MM.1S (cell line): ENCODE measurements around the gene NPAS1.

ENCODE experiments used
- DNase-seq: peaks from one replicate; pipeline ENCODE4 v3.0.0-alpha.2; 2015
- H2AFZ ChIP-seq: fragments of 300-600 bp; sonication (generic); 2 replicates; pipeline ENCODE4 v1.6.0; 2016; ENCODE audit warnings: antibody characterized with exemption, low read length
- H3F3A ChIP-seq: fragments of 300-600 bp; sonication (generic); 2 replicates; pipeline ENCODE4 v1.6.1; 2016; ENCODE audit warnings: mild to moderate bottlenecking, antibody characterized with exemption, low read length, moderate library complexity, mixed read lengths; ENCODE audit not compliant: insufficient read depth
- H3K27ac ChIP-seq: fragments of 300-600 bp; sonication (generic); 2 replicates; pipeline ENCODE4 v1.5.1; 2016; ENCODE audit warnings: mild to moderate bottlenecking, low read length
- H3K27me3 ChIP-seq: fragments of 300-600 bp; sonication (generic); replicated peaks from 2 replicates; pipeline ENCODE4 v1.6.0; 2016; ENCODE audit warnings: low read length; ENCODE audit not compliant: insufficient read depth
- H3K36me3 ChIP-seq: fragments of 300-600 bp; sonication (generic); replicated peaks from 2 replicates; pipeline ENCODE4 v1.6.1; 2016; ENCODE audit warnings: mild to moderate bottlenecking, low read length, mixed read lengths; ENCODE audit not compliant: insufficient read depth
- H3K4me1 ChIP-seq: fragments of 300-600 bp; sonication (generic); 2 replicates; pipeline ENCODE4 v1.6.1; 2016; ENCODE audit warnings: low read length, mixed read lengths
- H3K4me2 ChIP-seq: fragments of 300-600 bp; sonication (generic); 2 replicates; pipeline ENCODE4 v1.6.0; 2016; ENCODE audit warnings: low read depth, low read length
- H3K4me3 ChIP-seq: fragments of 300-600 bp; sonication (generic); 2 replicates; pipeline ENCODE4 v1.5.1; 2016; ENCODE audit warnings: low read length, mixed read lengths
- H3K79me2 ChIP-seq: fragments of 300-600 bp; sonication (generic); 2 replicates; pipeline ENCODE4 v1.6.1; 2016; ENCODE audit warnings: mixed run types, low read length, mixed read lengths
- H3K9ac ChIP-seq: fragments of 300-600 bp; sonication (generic); 2 replicates; pipeline ENCODE4 v1.6.1; 2016; ENCODE audit warnings: low read length, mixed read lengths
- H3K9me2 ChIP-seq: fragments of 300-600 bp; sonication (generic); replicated peaks from 2 replicates; pipeline ENCODE4 v1.6.1; 2016; ENCODE audit warnings: mild to moderate bottlenecking, low read length, mixed read lengths; ENCODE audit not compliant: insufficient read depth
- H3K9me3 ChIP-seq: fragments of 300-600 bp; sonication (generic); replicated peaks from 2 replicates; pipeline ENCODE4 v1.6.1; 2016; ENCODE audit warnings: mild to moderate bottlenecking, low read length, mixed read lengths; ENCODE audit not compliant: insufficient read depth
- H4K20me1 ChIP-seq: fragments of 300-600 bp; sonication (generic); 2 replicates; pipeline ENCODE4 v1.6.1; 2016; ENCODE audit warnings: mild to moderate bottlenecking, low read length, moderate library complexity, mixed read lengths; ENCODE audit not compliant: insufficient read depth
- CTCF ChIP-seq: fragments of 300-600 bp; sonication (generic); IDR thresholded peaks from 2 replicates; pipeline ENCODE4 v1.5.1; 2016; ENCODE audit warnings: antibody characterized with exemption, low read length, mixed read lengths
- EZH2 ChIP-seq: fragments of 300-600 bp; sonication (generic); optimal IDR thresholded peaks from 2 replicates; pipeline ENCODE3; 2017; ENCODE audit warnings: low read depth, mild to moderate bottlenecking, antibody characterized with exemption, low read length, mixed read lengths
- EZH2phosphoT487 ChIP-seq: fragments of 300-600 bp; sonication (generic); IDR thresholded peaks from 2 replicates; pipeline ENCODE4 v1.6.1; 2018; ENCODE audit warnings: antibody characterized with exemption, low read length

NPAS1 gene

GRCh38 chr19:47019431-47020041 lies at the start of gene NPAS1:
Gene NPAS1, plus strand, starts transcription at chr19:47019837. Its CDS starts 1,211 bp downstream, at chr19:47021048.
- no peaks in the 10 kb centered on the region for H3K79me2 ChIP-seq
- no peak for DNase-seq
- H3K9me3 ChIP-seq: no peaks in the 10 kb centered on the region
- no peak within 1 kb of the TSS for H3K4me2 ChIP-seq
- H2AFZ ChIP-seq: no peak within 1 kb of the TSS
- H3K27ac ChIP-seq: no peak within 1 kb of the TSS
- H3K36me3 ChIP-seq: no peaks in the 10 kb centered on the region
- no peaks in the 10 kb centered on the region for H3K4me1 ChIP-seq
- peaks cover 49% of the 10 kb centered on the region for H3K27me3 ChIP-seq
- H3F3A ChIP-seq: no peaks in the 10 kb centered on the region
- TF ChIP-seq EZH2phosphoT487 (no peak), CTCF (no peak), EZH2 (no peak)
- no peak within 1 kb of the TSS for H3K9ac ChIP-seq
- H4K20me1 ChIP-seq: no peaks in the 10 kb centered on the region
- no peaks in the 10 kb centered on the region for H3K9me2 ChIP-seq
- no peak within 1 kb of the TSS for H3K4me3 ChIP-seq

GRCh38 chr19:46970815-46971214 lies 48.8 kb upstream of the NPAS1 start:
- H3K27ac ChIP-seq: no peak overlapping the region
- H3K9ac ChIP-seq: no peak overlapping the region
- DNase-seq: no peak
- H3K79me2 ChIP-seq: no peaks in the 10 kb centered on the region
- H3K9me3 ChIP-seq: no peaks in the 10 kb centered on the region
- H3F3A ChIP-seq: no peaks in the 10 kb centered on the region
- no peaks in the 10 kb centered on the region for H3K36me3 ChIP-seq
- H3K4me3 ChIP-seq: no peak overlapping the region
- no peaks in the 10 kb centered on the region for H4K20me1 ChIP-seq
- no peaks in the 10 kb centered on the region for H3K27me3 ChIP-seq
- no peaks in the 10 kb centered on the region for H3K9me2 ChIP-seq
- H2AFZ ChIP-seq: no peak overlapping the region
- no peaks in the 10 kb centered on the region for H3K4me1 ChIP-seq
- no peak overlapping the region for H3K4me2 ChIP-seq
- TF ChIP-seq EZH2phosphoT487 (no peak), EZH2 (no peak), CTCF (no peak)

GRCh38 chr19:46972311-46972710 lies 47.3 kb upstream of the NPAS1 start:
- Histone ChIP-seq H3K9ac (no peak overlapping the region), H3K27me3 (no peaks in the 10 kb centered on the region), H3K9me2 (no peaks in the 10 kb centered on the region), H3F3A (no peaks in the 10 kb centered on the region), H3K79me2 (no peaks in the 10 kb centered on the region), H2AFZ (no peak overlapping the region), H3K4me2 (no peak overlapping the region), H4K20me1 (no peaks in the 10 kb centered on the region), H3K4me1 (no peaks in the 10 kb centered on the region), H3K9me3 (no peaks in the 10 kb centered on the region), H3K27ac (no peak overlapping the region), H3K4me3 (no peak overlapping the region), H3K36me3 (no peaks in the 10 kb centered on the region)
- TF ChIP-seq EZH2 (no peak), EZH2phosphoT487 (no peak), CTCF (no peak)
- no peak for DNase-seq
